H9 (cell line): ENCODE results near the gene DAAM2. TPM values are rescaled to one million over a fixed set of nuclear protein-coding genes. Genes with fewer than 3 reads are reported as not detected.

Experiments used
- DNase-seq: peaks from one replicate; pipeline ENCODE4 v3.0.0-alpha.2; 2017
- H2AFZ ChIP-seq: one replicate; pipeline ENCODE4 v1.6.1; 2013; ENCODE audit warnings: mild to moderate bottlenecking, low read length, control low read depth, moderate library complexity
- H2AK5ac ChIP-seq: 2 replicates; pipeline ENCODE4 v1.6.1; 2013; ENCODE audit warnings: low read length, control low read depth, mixed read lengths; ENCODE audit not compliant: insufficient read length
- H2BK120ac ChIP-seq: one replicate; pipeline ENCODE4 v1.6.1; 2013; ENCODE audit warnings: low read depth, mild to moderate bottlenecking, low read length, control low read depth, inconsistent platforms; ENCODE audit not compliant: poor library complexity, severe bottlenecking
- H2BK12ac ChIP-seq: 2 replicates; pipeline ENCODE4 v1.6.1; 2013; ENCODE audit warnings: low read length, control low read depth, mixed read lengths, low read depth; ENCODE audit not compliant: insufficient read length
- H2BK15ac ChIP-seq: 2 replicates; pipeline ENCODE4 v1.6.1; 2013; ENCODE audit warnings: low read depth, low read length, control low read depth
- H2BK20ac ChIP-seq: one replicate; pipeline ENCODE4 v1.6.1; 2013; ENCODE audit warnings: low read depth, mild to moderate bottlenecking, low read length, control low read depth, inconsistent platforms; ENCODE audit not compliant: poor library complexity, severe bottlenecking
- H2BK5ac ChIP-seq: 2 replicates; pipeline ENCODE4 v1.6.1; 2013; ENCODE audit warnings: low read length, control low read depth, mixed read lengths; ENCODE audit not compliant: insufficient read length
- H3K14ac ChIP-seq: 2 replicates; pipeline ENCODE4 v1.6.1; 2013; ENCODE audit warnings: low read length, control low read depth; ENCODE audit not compliant: insufficient read depth
- H3K18ac ChIP-seq: 2 replicates; pipeline ENCODE4 v1.6.1; 2013; ENCODE audit warnings: low read depth, mild to moderate bottlenecking, mixed read lengths, low read length, control low read depth; ENCODE audit not compliant: insufficient read length
- H3K23ac ChIP-seq: 2 replicates; pipeline ENCODE4 v1.6.1; 2013; ENCODE audit warnings: low read length, control low read depth, mixed read lengths, low read depth; ENCODE audit not compliant: insufficient read length
- H3K23me2 ChIP-seq: 2 replicates; pipeline ENCODE4 v1.6.1; 2013; ENCODE audit warnings: low read depth, mild to moderate bottlenecking, mixed read lengths, low read length, control low read depth; ENCODE audit not compliant: insufficient read length, poor library complexity, severe bottlenecking
- H3K27ac ChIP-seq: 2 replicates; pipeline ENCODE4 v1.5.1; 2013; ENCODE audit warnings: low read length, control low read depth, mixed read lengths, low read depth; ENCODE audit not compliant: insufficient read length
- H3K27me3 ChIP-seq: 2 replicates; pipeline ENCODE4 v1.6.1; 2013; ENCODE audit warnings: low read length, control low read depth, inconsistent platforms; ENCODE audit not compliant: insufficient read depth
- H3K4ac ChIP-seq: 2 replicates; pipeline ENCODE4 v1.6.1; 2013; ENCODE audit warnings: low read depth, mild to moderate bottlenecking, control low read depth, inconsistent platforms, low read length, moderate library complexity
- H3K4me1 ChIP-seq: 2 replicates; pipeline ENCODE4 v1.6.1; 2013; ENCODE audit warnings: low read length, control low read depth, inconsistent platforms; ENCODE audit not compliant: insufficient read depth
- H3K4me2 ChIP-seq: 2 replicates; pipeline ENCODE4 v1.6.1; 2013; ENCODE audit warnings: low read length, control low read depth, mixed read lengths; ENCODE audit not compliant: insufficient read length, insufficient read depth
- H3K56ac ChIP-seq: 2 replicates; pipeline ENCODE4 v1.6.1; 2013; ENCODE audit warnings: low read depth, mild to moderate bottlenecking, mixed read lengths, low read length, control low read depth; ENCODE audit not compliant: insufficient read length
- H3K79me1 ChIP-seq: 2 replicates; pipeline ENCODE4 v1.6.1; 2013; ENCODE audit warnings: low read depth, mild to moderate bottlenecking, moderate library complexity, low read length, control low read depth, inconsistent platforms; ENCODE audit not compliant: insufficient read depth, poor library complexity, severe bottlenecking
- H3K79me2 ChIP-seq: 2 replicates; pipeline ENCODE4 v1.6.1; 2013; ENCODE audit warnings: low read length, control low read depth, inconsistent platforms; ENCODE audit not compliant: insufficient read depth
- H3K9ac ChIP-seq: 2 replicates; pipeline ENCODE4 v1.6.1; 2013; ENCODE audit warnings: low read length, control low read depth, mixed read lengths; ENCODE audit not compliant: insufficient read length; ENCODE audit errors: extremely low read depth
- H3K9me3 ChIP-seq: one replicate; pipeline ENCODE4 v1.6.1; 2013; ENCODE audit warnings: low read depth, low read length, inconsistent platforms; ENCODE audit not compliant: control insufficient read depth
- H3T11ph ChIP-seq: one replicate; pipeline ENCODE4 v1.6.1; 2013; ENCODE audit warnings: mild to moderate bottlenecking, low read length, control low read depth, inconsistent platforms
- H4K20me1 ChIP-seq: one replicate; pipeline ENCODE4 v1.6.1; 2013; ENCODE audit not compliant: control insufficient read depth, insufficient read length, insufficient read depth
- H4K5ac ChIP-seq: 2 replicates; pipeline ENCODE4 v1.6.1; 2013; ENCODE audit warnings: low read depth, mild to moderate bottlenecking, mixed read lengths, low read length, control low read depth; ENCODE audit not compliant: insufficient read length
- H4K8ac ChIP-seq: replicated peaks from 2 replicates; pipeline ENCODE4 v1.6.1; 2013; ENCODE audit warnings: low read length, control low read depth, mixed read lengths, low read depth; ENCODE audit not compliant: insufficient read length
- H4K91ac ChIP-seq: 2 replicates; pipeline ENCODE4 v1.6.1; 2013; ENCODE audit warnings: low read depth, mild to moderate bottlenecking, moderate library complexity, mixed read lengths, low read length, control low read depth; ENCODE audit not compliant: insufficient read length
- H3K27ac Mint-ChIP-seq, 3 experiments: 2 replicates in 2 of 3; 3 replicates in 1 of 3; pipeline ENCODE4 v1.8.0; 2020 to 2021; ENCODE audit warnings: mixed read lengths in 3 of 3, mild to moderate bottlenecking in 1 of 3, moderate library complexity in 1 of 3
- H3K27me3 Mint-ChIP-seq: 2 replicates; pipeline ENCODE4 v1.8.0; 2021; ENCODE audit warnings: low read depth, mild to moderate bottlenecking, moderate library complexity, mixed read lengths
- H3K36me3 Mint-ChIP-seq, 3 experiments: 2 replicates in 2 of 3; 3 replicates in 1 of 3; pipeline ENCODE4 v1.8.0; 2020 to 2021; ENCODE audit warnings: low read depth in 3 of 3, mixed read lengths in 3 of 3; ENCODE audit not compliant: insufficient read depth in 1 of 3
- H3K4me1 Mint-ChIP-seq, 2 experiments: 2 replicates each; pipeline ENCODE4 v1.8.0; 2020; ENCODE audit warnings: mixed read lengths in 2 of 2
- H3K4me3 Mint-ChIP-seq, 2 experiments: 2 replicates in 1 of 2; 3 replicates in 1 of 2; pipeline ENCODE4 v1.8.0; 2020 to 2021; ENCODE audit warnings: mild to moderate bottlenecking in 2 of 2, mixed read lengths in 2 of 2, moderate library complexity in 1 of 2
- H3K9me3 Mint-ChIP-seq, 2 experiments: 2 replicates in 1 of 2; 3 replicates in 1 of 2; pipeline ENCODE4 v1.8.0; 2020; ENCODE audit warnings: mild to moderate bottlenecking in 2 of 2, mixed read lengths in 2 of 2, moderate library complexity in 1 of 2
- WGBS: extraction: QIAGEN DNeasy Blood & Tissue Kit; methylation state at CpG from one replicate; pipeline ENCODE4 v1.1.7; 2013; ENCODE audit warnings: missing lambda C conversion rate, low lambda C conversion rate, mixed read lengths; ENCODE audit not compliant: insufficient read length; ENCODE audit errors: extremely low coverage; 5-methylcytosine and 5-hydroxymethylcytosine counted together
- total RNA-seq: library from RNA; stranded (reverse); gene quantifications from 2 replicates; pipeline ENCODE4 v1.2.1, GENCODE V29; 2021
- TF ChIP-seq, protein P1 (sequence below): fragments of 200-600 bp; sonication (generic); conservative IDR thresholded peaks from 3 replicates; pipeline ENCODE4 v1.8.0; 2021; ENCODE audit warnings: antibody characterized with exemption, mild to moderate bottlenecking

The DAAM2 gene
- total RNA-seq, 1 experiment from 2014 or later = 1.1 TPM

DNA sequence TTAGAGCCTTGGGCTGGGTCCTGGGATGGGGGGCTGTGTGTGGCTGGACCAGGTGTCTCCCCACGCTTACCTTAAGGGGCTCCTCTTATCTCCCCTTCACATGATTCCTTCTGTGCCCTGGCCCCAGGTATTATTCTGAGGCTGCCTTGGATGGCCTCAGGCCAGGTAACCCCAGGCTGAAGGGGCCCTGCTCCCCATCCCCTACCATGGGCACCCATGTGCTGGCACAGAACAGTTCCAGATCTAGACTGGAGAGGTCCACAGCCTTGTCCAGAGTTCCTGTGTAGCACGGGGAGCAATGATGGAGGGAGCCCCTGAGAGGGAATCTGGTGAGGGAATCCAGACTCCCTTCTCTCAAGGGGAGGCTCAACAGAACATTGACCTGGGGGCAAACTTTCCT, 110.0 kb downstream of the DAAM2 start:
- Histone ChIP-seq H3K4ac (no peak overlapping the region), H4K20me1 (no peaks in the 10 kb centered on the region), H3K4me2 (no peak overlapping the region), H2BK15ac (no peak overlapping the region), H3K23ac (no peak overlapping the region), H4K8ac (no peak overlapping the region), H3K18ac (no peak overlapping the region), H4K5ac (no peak overlapping the region), H3K79me1 (no peaks in the 10 kb centered on the region), H3K4me1 (peaks cover 10% of the 10 kb centered on the region; the same call in 1 of the 2 replicates), H2BK5ac (no peak overlapping the region), H2BK20ac (no peak overlapping the region), H3K56ac (no peak overlapping the region), H2AFZ (no peak overlapping the region), H3K79me2 (no peaks in the 10 kb centered on the region), H3K9ac (no peak overlapping the region), H2BK12ac (no peak overlapping the region), H3K9me3 (no peaks in the 10 kb centered on the region), H3K27ac (no peak overlapping the region), H3K27me3 (no peaks in the 10 kb centered on the region), H3T11ph (no peak overlapping the region), H3K23me2 (no peaks in the 10 kb centered on the region), H2BK120ac (no peak overlapping the region), H4K91ac (no peak overlapping the region), H2AK5ac (no peak overlapping the region), H3K14ac (no peak overlapping the region)
- no peak for DNase-seq
- no peaks in the 10 kb centered on the region; a peak in 1 of 5 replicates for H3K9me3 Mint-ChIP-seq
- TF ChIP-seq, protein P1, sequence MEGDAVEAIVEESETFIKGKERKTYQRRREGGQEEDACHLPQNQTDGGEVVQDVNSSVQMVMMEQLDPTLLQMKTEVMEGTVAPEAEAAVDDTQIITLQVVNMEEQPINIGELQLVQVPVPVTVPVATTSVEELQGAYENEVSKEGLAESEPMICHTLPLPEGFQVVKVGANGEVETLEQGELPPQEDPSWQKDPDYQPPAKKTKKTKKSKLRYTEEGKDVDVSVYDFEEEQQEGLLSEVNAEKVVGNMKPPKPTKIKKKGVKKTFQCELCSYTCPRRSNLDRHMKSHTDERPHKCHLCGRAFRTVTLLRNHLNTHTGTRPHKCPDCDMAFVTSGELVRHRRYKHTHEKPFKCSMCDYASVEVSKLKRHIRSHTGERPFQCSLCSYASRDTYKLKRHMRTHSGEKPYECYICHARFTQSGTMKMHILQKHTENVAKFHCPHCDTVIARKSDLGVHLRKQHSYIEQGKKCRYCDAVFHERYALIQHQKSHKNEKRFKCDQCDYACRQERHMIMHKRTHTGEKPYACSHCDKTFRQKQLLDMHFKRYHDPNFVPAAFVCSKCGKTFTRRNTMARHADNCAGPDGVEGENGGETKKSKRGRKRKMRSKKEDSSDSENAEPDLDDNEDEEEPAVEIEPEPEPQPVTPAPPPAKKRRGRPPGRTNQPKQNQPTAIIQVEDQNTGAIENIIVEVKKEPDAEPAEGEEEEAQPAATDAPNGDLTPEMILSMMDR = no peak
- H3K27me3 Mint-ChIP-seq = peaks cover 4% of the 10 kb centered on the region
- H3K27ac Mint-ChIP-seq = no peak overlapping the region
- no CpG with 5 or more reads among the region's 2 CpGs for WGBS
- H3K4me3 Mint-ChIP-seq = no peak overlapping the region
- peaks cover 12 to 13% of the 10 kb centered on the region in 2 experiments for H3K4me1 Mint-ChIP-seq
- H3K36me3 Mint-ChIP-seq = peaks cover 12 to 18% (median 12%) of the 10 kb centered on the region in 3 experiments
